KMS-11 (cell line): Measurements from ENCODE around the gene PRELID2.

Experiments used
- H2AFZ ChIP-seq: fragments of 200-600 bp; sonication (generic); 2 replicates; pipeline ENCODE4 v1.6.1; 2016; ENCODE audit warnings: antibody characterized with exemption, mixed run types, low read depth
- H3K27ac ChIP-seq: fragments of 200-600 bp; sonication (generic); 2 replicates; pipeline ENCODE4 v1.6.1; 2016; ENCODE audit warnings: mild to moderate bottlenecking, mixed run types
- H3K27me3 ChIP-seq: fragments of 200-600 bp; sonication (generic); 2 replicates; pipeline ENCODE4 v1.6.1; 2017; ENCODE audit warnings: mild to moderate bottlenecking, low read depth, mixed run types, moderate library complexity; ENCODE audit not compliant: insufficient read depth
- H3K36me3 ChIP-seq: fragments of 200-600 bp; sonication (generic); 2 replicates; pipeline ENCODE4 v1.6.1; 2017; ENCODE audit warnings: mild to moderate bottlenecking, mixed run types; ENCODE audit not compliant: insufficient read depth
- H3K4me1 ChIP-seq: fragments of 200-600 bp; sonication (generic); 2 replicates; pipeline ENCODE4 v1.6.1; 2016; ENCODE audit warnings: mild to moderate bottlenecking, low read depth, mixed run types; ENCODE audit not compliant: poor library complexity, severe bottlenecking
- H3K4me2 ChIP-seq: fragments of 200-600 bp; sonication (generic); 2 replicates; pipeline ENCODE4 v1.7.0; 2016; ENCODE audit warnings: mild to moderate bottlenecking, mixed run types
- H3K4me3 ChIP-seq: fragments of 200-600 bp; sonication (generic); IDR thresholded peaks from 2 replicates; pipeline ENCODE4 v1.6.1; 2017; ENCODE audit warnings: low read depth, low read length, mixed read lengths; ENCODE audit not compliant: insufficient read depth
- H3K79me2 ChIP-seq: fragments of 200-600 bp; sonication (generic); 2 replicates; pipeline ENCODE4 v1.6.1; 2016; ENCODE audit warnings: low read depth, mixed run types; ENCODE audit not compliant: insufficient read depth
- H3K9ac ChIP-seq: fragments of 200-600 bp; sonication (generic); 2 replicates; pipeline ENCODE4 v1.6.1; 2016; ENCODE audit warnings: mild to moderate bottlenecking, mixed run types
- H4K20me1 ChIP-seq: fragments of 200-600 bp; sonication (generic); 2 replicates; pipeline ENCODE4 v1.6.1; 2016; ENCODE audit warnings: mild to moderate bottlenecking, mixed run types; ENCODE audit not compliant: insufficient read depth
- CTCF ChIP-seq: fragments of 200-600 bp; sonication (generic); conservative IDR thresholded peaks from 2 replicates; pipeline ENCODE4 v1.6.1; 2017; ENCODE audit warnings: low read depth, mild to moderate bottlenecking, antibody characterized with exemption, low read length, moderate library complexity, mixed read lengths

Gene PRELID2

GRCh38 chr5:145854651-145855258, 19.6 kb upstream of the PRELID2 start:
- Histone ChIP-seq H3K27ac (no peak overlapping the region), H2AFZ (no peak overlapping the region)

GRCh38 chr5:145853781-145854376, 18.7 kb upstream of the PRELID2 start:
- Histone ChIP-seq H3K4me1 (no peaks in the 10 kb centered on the region), H3K27me3 (no peaks in the 10 kb centered on the region), H3K36me3 (no peaks in the 10 kb centered on the region), H3K9ac (no peak overlapping the region), H3K27ac (no peak overlapping the region), H3K79me2 (no peaks in the 10 kb centered on the region), H4K20me1 (no peaks in the 10 kb centered on the region), H2AFZ (no peak overlapping the region), H3K4me2 (no peak overlapping the region), H3K4me3 (no peak overlapping the region)
- TF ChIP-seq CTCF = no peak

More at GRCh38 chr5:145854651-145855258, 19.6 kb upstream of the PRELID2 start:
- no peaks in the 10 kb centered on the region for H3K36me3 ChIP-seq
- H3K27me3 ChIP-seq = no peaks in the 10 kb centered on the region
- H3K9ac ChIP-seq = no peak overlapping the region
- H3K4me3 ChIP-seq = no peak overlapping the region
- TF ChIP-seq CTCF = no peak
- no peaks in the 10 kb centered on the region for H3K79me2 ChIP-seq
- no peaks in the 10 kb centered on the region for H4K20me1 ChIP-seq
- H3K4me1 ChIP-seq = no peaks in the 10 kb centered on the region
- no peak overlapping the region for H3K4me2 ChIP-seq

- TF ChIP-seq CTCF = no peak
- no peak overlapping the region for H3K9ac ChIP-seq
- H2AFZ ChIP-seq = no peak overlapping the region
- H3K4me3 ChIP-seq = no peak overlapping the region
- no peaks in the 10 kb centered on the region for H3K4me1 ChIP-seq
- no peaks in the 10 kb centered on the region for H3K79me2 ChIP-seq
- H3K36me3 ChIP-seq = no peaks in the 10 kb centered on the region
- H3K27ac ChIP-seq = no peak overlapping the region
- H3K4me2 ChIP-seq = no peak overlapping the region
- H4K20me1 ChIP-seq = no peaks in the 10 kb centered on the region
- no peaks in the 10 kb centered on the region for H3K27me3 ChIP-seq
Measured at GRCh38 chr5:145852990-145853389, 17.8 kb upstream of the PRELID2 start.

GRCh38 chr5:145848854-145849253, 13.7 kb upstream of the PRELID2 start:
- Histone ChIP-seq H3K27ac (no peak overlapping the region), H3K4me3 (no peak overlapping the region), H3K36me3 (no peaks in the 10 kb centered on the region), H3K79me2 (no peaks in the 10 kb centered on the region), H3K27me3 (no peaks in the 10 kb centered on the region), H4K20me1 (no peaks in the 10 kb centered on the region), H3K4me2 (no peak overlapping the region), H2AFZ (no peak overlapping the region), H3K9ac (no peak overlapping the region), H3K4me1 (no peaks in the 10 kb centered on the region)
- TF ChIP-seq CTCF = no peak
